Measurements from ENCODE around the gene SLC25A17.
A peak's percentile ranks its signal among the peaks of the same experiment; 100 is the strongest.
"Not testable (repeated sequence)": the region's sequence is repeated elsewhere in the genome, so short reads cannot be mapped to it uniquely, and the experiment has no call there.

The SLC25A17 gene

GRCh38 chr22:40818747-40819598, at the start of gene SLC25A17:
Gene SLC25A17, minus strand, starts transcription at chr22:40819346. Its CDS starts 98 bp downstream, at chr22:40819248.
- peak; percentile 98 for DNase-seq (ENCODE audit: low spot score)

GRCh38 chr22:40868379-40868778, 49.2 kb upstream of the SLC25A17 start:
- DNase-seq (ENCODE audit: low spot score), result not testable (repeated sequence)

- no peak for DNase-seq (ENCODE audit: low spot score)
Measured at GRCh38 chr22:40867109-40867508, 48.0 kb upstream of the SLC25A17 start.

GRCh38 chr22:40862537-40862936, 43.4 kb upstream of the SLC25A17 start:
- no peak for DNase-seq (ENCODE audit: low spot score)

- no peak for DNase-seq (ENCODE audit: low spot score)
Measured at GRCh38 chr22:40862013-40862412, 42.9 kb upstream of the SLC25A17 start, which contains the start of gene DNAJB7. Gene DNAJB7, minus strand, starts transcription at chr22:40862113. Its CDS starts 119 bp downstream, at chr22:40861994.

GRCh38 chr22:40857309-40857855, 38.2 kb upstream of the SLC25A17 start:
- DNase-seq (ENCODE audit: low spot score), result no peak

GRCh38 chr22:40856513-40857308, 37.6 kb upstream of the SLC25A17 start, which contains the start of the genes ST13 and XPNPEP3:
Gene ST13, minus strand, starts transcription at chr22:40856639. Its CDS starts 99 bp downstream, at chr22:40856540.
Gene XPNPEP3, plus strand, starts transcription at chr22:40857148. Its CDS starts 34 bp downstream, at chr22:40857182.
- DNase-seq (ENCODE audit: low spot score), result peak; percentile 95

- peak; percentile 59 for DNase-seq (ENCODE audit: low spot score)
Measured at GRCh38 chr22:40855979-40856512, 36.9 kb upstream of the SLC25A17 start.

- DNase-seq (ENCODE audit: low spot score), result no peak
Measured at GRCh38 chr22:40855071-40855978, 36.2 kb upstream of the SLC25A17 start.

- DNase-seq (ENCODE audit: low spot score), result no peak
Measured at GRCh38 chr22:40853961-40854360, 34.8 kb upstream of the SLC25A17 start.

GRCh38 chr22:40853333-40853732, 34.2 kb upstream of the SLC25A17 start:
- DNase-seq (ENCODE audit: low spot score), result no peak

- DNase-seq (ENCODE audit: low spot score), result not testable (repeated sequence)
Measured at GRCh38 chr22:40845816-40846215, 26.7 kb upstream of the SLC25A17 start.

- no peak for DNase-seq (ENCODE audit: low spot score)
Measured at GRCh38 chr22:40844951-40845350, 25.8 kb upstream of the SLC25A17 start.

GRCh38 chr22:40838486-40838885, 19.3 kb upstream of the SLC25A17 start:
- no peak for DNase-seq (ENCODE audit: low spot score)

GRCh38 chr22:40834619-40835018, 15.5 kb upstream of the SLC25A17 start:
- no peak for DNase-seq (ENCODE audit: low spot score)

- DNase-seq (ENCODE audit: low spot score), result no peak
Measured at GRCh38 chr22:40829131-40829530, 10.0 kb upstream of the SLC25A17 start.

- DNase-seq (ENCODE audit: low spot score), result no peak
Measured at GRCh38 chr22:40826984-40827741, 8.0 kb upstream of the SLC25A17 start.

GRCh38 chr22:40826292-40826691, 7.1 kb upstream of the SLC25A17 start:
- not testable (repeated sequence) for DNase-seq (ENCODE audit: low spot score)

GRCh38 chr22:40823426-40823825, 4.3 kb upstream of the SLC25A17 start:
- no peak for DNase-seq (ENCODE audit: low spot score)

GRCh38 chr22:40819599-40820140, 524 bp upstream of the SLC25A17 start:
- DNase-seq (ENCODE audit: low spot score), result no peak

Measured in iPS-NIHi11 (cell line).